DMS114 treated with DMSO at 0.1 percent for 48 hours (cell line): Measurements from ENCODE around the gene LSP1.
"Not testable (repeated sequence)": the region's sequence is repeated elsewhere in the genome, so short reads cannot be mapped to it uniquely, and the experiment has no call there.

Source experiments
- DNase-seq: peaks from one replicate; lab custom pipeline; 2025; ENCODE audit not compliant: unreplicated experiment; lab: John Stamatoyannopoulos, UW

Gene LSP1, protein sequence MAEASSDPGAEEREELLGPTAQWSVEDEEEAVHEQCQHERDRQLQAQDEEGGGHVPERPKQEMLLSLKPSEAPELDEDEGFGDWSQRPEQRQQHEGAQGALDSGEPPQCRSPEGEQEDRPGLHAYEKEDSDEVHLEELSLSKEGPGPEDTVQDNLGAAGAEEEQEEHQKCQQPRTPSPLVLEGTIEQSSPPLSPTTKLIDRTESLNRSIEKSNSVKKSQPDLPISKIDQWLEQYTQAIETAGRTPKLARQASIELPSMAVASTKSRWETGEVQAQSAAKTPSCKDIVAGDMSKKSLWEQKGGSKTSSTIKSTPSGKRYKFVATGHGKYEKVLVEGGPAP

GRCh38 chr11:1852877-1853276, at the start of gene LSP1:
TSS of gene LSP1 (plus strand) at chr11:1853084. CDS start at chr11:1853145, 61 bp downstream.
- no peak for DNase-seq

DNA sequence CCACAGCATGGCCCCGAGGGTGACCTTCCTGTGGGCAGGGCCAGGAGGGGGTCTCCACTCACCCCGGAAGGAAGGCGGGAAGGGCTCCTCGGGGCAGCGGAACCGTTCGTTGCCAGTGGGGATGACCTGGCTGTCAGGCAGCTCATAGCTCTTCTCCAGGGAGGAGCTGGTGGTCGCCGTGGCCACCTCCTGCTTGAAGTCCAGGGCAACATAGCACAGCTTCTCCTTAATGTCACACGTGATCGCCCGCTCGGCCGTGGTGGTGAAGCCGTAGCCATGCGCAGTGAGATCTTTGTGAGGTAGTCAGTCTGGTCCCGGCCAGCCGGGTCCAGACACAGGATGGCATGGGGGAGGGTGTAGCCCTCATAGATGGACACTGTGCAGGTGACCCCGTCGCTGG, 49.6 kb upstream of the LSP1 start:
- DNase-seq = no peak

- DNase-seq = not testable (repeated sequence)
Measured at GRCh38 chr11:1803835-1804519, 48.9 kb upstream of the LSP1 start.

DNA sequence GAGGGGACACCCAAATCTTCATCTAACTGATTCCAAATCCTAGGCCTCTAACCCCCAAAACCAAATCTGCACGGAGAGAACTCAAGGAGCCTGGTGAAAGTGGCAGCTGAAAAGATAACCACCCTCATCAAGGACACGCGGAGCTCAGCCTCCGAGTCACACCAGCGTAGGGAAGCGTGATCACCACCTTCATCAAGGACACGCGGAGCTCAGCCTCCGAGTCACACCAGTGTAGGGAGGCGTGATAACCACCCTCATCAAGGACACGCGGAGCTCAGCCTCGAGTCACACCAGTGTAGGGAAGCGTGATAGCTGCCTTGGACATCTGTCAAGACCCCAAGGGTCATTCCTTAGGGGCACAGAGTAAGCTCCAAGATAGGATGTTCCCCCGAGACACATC, 47.4 kb upstream of the LSP1 start:
- DNase-seq = no peak

DNA sequence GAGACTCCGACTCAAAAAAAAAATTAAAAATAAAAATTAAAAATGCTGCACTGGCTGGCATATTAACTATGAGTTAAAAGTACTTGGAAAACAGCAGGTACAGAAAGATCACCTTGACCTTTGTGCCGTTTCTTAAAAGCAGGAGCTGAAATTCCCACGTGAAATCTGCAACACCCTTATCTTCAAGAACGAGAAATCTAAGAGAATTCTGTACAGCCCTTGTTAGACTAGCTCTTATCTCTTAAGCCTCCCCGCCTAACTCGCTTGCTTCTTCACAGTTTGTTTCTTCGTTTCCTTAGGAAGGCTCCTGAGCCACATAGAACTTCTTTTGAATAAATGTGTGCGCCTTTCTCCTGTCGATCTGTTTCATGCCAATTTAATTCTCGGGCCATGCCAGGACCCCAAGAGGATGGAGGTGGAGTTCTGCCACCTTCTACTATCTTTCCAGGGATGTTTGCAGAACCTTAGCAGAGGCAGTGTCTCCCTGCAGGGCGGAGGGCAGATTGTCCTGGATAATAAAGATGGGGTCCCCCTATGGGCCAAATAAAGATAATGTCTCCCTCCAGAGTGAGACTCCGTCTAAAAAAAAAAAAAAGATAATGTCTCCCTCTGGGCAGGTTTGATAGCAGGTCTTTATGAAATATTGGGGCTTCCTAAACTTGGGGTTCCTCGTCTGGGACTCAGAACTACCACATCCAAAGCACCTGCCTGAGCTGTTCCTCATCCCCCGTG, 45.5 kb upstream of the LSP1 start:
- DNase-seq = no peak

DNA sequence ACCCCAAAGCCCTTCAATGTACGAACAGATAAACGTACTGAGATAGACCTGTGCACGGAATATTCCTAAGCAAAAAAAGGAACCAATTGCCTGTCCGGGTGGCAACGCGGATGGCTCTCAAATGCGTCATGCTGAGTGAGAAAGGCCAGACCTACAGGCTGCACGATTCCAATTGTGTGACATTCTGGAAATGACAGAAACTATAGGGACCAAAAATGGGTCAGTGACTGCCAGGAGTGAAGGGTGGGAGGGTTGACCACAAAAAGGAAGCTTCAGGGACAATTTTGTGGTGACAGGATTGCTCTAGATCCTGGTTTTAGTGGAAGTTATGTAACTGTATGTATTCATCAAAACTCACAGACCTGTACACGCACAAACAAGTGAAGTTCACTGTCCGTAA, 42.1 kb upstream of the LSP1 start:
- DNase-seq = no peak

DNA sequence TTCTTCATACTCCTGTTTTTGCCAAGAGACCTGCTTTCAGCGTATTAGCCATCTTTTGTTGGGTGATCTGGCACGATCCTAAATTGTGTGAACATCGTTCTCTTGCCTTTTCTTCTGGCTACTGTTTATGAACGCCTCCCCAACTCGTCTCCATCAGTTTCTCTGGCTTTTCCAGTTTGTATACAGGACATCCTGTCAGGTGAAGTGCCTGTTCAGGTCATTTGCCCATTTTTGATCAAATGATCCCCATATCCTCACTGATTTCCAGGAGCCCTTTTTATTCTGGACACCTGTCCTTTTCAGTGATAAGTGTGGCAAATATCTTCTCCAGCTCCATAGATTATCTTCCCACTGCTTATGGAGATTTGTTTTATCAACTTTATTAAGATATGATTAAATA, 40.6 kb upstream of the LSP1 start:
- DNase-seq = no peak

GRCh38 chr11:1812801-1813200, 40.1 kb upstream of the LSP1 start:
- DNase-seq = no peak

DNA sequence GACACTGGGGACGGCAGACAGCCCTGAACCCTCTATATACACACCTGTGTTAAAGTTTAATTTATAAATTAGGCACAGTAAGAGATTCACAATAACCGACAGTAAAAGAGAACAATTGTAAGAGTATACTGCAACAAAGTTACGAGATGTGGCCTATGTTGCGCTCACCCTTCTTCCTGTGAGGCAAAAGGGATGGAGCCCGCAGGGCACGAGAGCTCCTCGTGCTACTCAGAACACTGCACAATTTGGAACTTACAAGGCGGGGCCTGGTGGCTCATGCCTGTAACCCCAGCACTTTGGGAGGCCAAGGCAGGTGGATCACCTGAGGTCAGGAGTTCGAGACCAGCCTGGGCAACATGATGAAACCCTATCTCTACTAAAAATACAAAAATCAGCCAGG, 39.5 kb upstream of the LSP1 start:
- DNase-seq = not testable (repeated sequence)

GRCh38 chr11:1814691-1815090, 38.2 kb upstream of the LSP1 start:
- no peak for DNase-seq

- no peak for DNase-seq
Measured at GRCh38 chr11:1815311-1815710, 37.6 kb upstream of the LSP1 start.

DNA sequence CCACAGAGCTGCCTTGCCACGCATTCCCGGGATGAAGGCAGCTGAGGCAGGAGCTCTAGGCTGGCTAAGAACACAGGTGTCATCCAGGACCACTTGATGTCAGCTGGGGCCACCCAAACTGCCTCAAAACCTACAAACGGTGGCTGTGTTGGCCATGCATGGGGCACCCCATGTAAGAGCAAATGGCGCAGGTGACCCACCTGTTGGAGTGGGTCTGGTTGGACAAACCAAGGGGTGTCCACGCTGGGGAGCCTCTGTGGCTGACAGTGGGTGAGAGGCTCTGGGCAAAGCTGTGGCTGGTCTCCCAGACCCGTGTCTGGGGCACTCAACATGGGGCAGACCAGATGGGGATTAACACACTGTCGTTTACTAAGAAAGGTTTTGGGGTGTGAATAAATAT, 37.1 kb upstream of the LSP1 start:
- no peak for DNase-seq

DNA sequence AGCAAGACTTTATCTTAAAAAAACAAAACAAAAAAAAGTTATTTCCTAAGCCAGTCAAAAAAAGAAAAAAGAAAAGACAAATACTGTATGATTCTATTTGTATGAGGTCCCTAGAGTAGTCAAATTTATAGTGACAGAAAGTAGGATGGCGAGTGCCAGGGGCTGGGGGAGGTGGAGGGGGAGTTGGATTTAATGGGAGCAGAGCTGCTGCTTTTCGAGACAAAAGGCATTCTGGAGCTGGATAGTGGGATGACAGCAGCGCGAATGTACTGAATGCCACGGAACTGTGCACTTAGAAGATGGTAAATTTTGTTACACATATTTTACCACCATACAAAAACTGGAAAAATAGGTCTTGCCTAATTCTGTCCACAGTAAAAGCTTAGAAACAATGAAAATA, 35.9 kb upstream of the LSP1 start:
- no peak for DNase-seq

DNA sequence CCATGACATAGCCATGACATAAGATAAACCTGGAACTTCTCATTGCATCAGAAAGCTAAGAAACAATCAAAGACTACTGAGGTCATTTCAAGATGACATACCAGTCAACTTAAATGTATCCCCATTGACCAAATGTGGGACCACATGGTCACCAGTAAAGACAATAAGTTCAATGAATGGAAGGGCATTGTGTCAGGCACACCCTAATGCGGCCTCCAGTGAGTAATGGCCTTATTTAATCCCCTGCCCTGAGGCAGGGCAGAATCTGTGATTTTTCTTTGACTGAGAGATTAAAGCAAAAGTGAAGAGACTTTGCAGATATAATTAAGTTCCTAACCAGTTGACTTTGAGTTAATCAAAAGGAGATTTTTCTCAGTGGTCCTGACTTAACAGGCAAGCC, 35.4 kb upstream of the LSP1 start:
- DNase-seq = no peak

DNA sequence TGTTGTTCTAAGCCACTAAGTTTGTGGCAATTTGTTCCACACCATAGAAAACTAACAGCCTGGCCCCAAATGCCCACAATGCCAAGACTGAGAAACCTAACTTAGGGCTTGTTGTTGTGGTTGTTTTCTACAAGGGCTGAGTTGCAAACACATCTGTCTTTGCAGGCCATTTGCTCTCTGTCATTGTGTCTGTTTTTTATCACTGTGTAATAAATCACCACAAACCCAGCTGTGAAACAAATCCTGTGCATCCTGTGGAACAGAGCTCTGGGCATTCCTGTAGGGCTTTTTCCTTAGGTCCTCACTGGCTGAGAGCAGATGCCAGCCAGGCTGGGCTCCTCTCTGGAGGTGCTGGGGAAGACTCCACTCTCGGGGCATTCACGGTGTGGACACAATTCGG, 33.8 kb upstream of the LSP1 start:
- no peak for DNase-seq

GRCh38 chr11:1820463-1821325, 32.2 kb upstream of the LSP1 start:
- no peak for DNase-seq

GRCh38 chr11:1821562-1821961, 31.3 kb upstream of the LSP1 start:
- no peak for DNase-seq

GRCh38 chr11:1822648-1823375, 30.1 kb upstream of the LSP1 start:
- DNase-seq = no peak

DNA sequence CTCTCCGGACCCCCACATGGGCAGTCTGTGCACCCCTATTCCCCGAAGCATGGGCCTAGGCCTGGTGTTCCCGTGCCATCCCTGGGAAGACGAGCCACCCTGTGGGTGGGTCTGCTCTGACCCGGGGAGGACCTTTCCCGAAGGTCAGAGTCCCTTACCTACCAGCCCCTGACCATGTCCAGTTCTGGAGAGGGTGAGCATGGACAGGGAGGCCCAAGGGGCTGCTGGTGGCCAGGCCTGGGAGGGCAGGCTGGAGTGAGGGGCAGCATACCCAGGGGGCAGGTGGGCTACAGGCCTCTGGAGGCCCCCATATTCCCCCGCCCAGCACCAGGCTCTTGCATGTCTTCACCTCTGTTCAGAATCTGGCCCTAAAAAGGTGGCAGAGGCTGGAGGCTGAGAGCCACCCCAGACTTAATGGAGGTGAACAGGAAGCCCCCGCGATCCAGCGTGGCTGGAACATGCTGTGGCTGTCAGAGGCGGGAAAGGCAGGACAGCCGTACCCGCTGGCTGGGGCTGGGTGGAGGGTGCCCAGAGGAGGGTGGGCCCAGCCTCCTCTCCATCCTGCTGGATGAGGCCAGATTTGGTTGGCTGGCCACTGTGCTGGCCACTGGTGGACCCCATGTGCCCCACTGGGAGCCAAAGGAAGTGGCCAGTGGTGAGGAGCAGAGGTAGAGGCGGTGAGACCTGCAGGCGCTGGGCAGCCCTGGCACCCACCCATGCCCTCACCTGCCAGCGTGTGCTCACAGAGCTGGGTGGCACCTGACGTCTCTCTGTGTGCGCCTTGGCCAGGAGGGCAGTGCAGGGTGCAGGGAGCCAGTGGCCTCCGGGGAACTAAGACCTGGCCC, 29.3 kb upstream of the LSP1 start:
- no peak for DNase-seq
